HG02938 (cell line): ENCODE data around the gene MTHFD2.
A peak's percentile ranks its signal among the peaks of the same experiment; 100 is the strongest.
"Not testable (repeated sequence)": the region's sequence is repeated elsewhere in the genome, so short reads cannot be mapped to it uniquely, and the experiment has no call there.

Experiments used
- ATAC-seq: cut with Tn5 transposase; IDR thresholded peaks from one replicate; pipeline ENCODE4 v1.9.1; 2021; ENCODE audit warnings: mild to moderate bottlenecking, moderate library complexity; ENCODE audit not compliant: unreplicated experiment

The MTHFD2 gene

DNA sequence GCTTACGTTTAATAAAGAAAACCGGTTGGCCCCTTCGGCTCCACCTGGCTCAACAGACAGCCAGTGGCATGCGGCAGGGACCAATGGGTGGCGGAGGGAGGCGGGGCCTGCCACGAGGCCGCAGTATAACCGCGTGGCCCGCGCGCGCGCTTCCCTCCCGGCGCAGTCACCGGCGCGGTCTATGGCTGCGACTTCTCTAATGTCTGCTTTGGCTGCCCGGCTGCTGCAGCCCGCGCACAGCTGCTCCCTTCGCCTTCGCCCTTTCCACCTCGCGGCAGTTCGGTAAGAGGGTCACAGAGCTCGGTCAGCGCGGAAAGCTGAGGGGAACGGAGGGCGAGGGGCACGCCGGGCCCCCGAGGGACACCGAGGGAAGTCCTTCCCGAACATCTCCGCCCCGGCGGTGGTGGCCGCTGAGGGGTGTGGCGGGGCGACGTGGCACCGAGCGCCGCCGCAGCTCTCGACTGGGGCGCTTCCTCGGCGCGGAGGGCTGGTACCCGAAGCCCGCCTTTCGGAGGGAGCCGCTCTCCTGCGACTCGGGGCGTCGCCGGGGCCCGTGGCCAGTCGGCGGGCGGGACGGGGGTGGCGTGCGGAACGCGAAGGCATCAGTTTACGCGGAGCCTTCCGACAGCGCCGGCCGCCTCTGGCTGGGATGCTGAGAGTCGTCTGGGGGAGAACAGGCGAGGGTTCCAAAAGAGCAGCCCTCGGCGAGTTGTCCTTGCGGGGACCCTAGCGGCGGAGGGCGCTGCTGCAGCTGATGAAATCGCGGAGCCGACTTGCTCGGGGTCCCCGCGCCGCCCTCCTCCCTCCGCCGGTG is at the start of gene MTHFD2:
MTHFD2 (plus strand) TSS at position 155 of the 814 bp plus-strand sequence; CDS start at position 182, 27 bp downstream.
- peak; percentile 83 for ATAC-seq

DNA sequence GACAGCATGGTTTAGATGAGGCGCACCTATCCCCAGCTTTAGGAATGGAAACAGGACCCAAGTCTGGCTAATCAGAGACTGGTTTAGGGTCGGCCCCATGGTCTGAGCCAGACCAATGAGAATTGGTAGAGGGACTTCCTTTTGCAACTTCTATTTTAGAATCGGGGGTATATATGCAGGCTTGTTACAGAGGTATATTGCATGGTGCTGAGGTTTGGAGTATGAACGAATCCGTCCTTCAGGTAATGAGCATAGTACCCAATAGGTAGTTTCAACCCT is 49.2 kb upstream of the MTHFD2 start:
- no peak for ATAC-seq

DNA sequence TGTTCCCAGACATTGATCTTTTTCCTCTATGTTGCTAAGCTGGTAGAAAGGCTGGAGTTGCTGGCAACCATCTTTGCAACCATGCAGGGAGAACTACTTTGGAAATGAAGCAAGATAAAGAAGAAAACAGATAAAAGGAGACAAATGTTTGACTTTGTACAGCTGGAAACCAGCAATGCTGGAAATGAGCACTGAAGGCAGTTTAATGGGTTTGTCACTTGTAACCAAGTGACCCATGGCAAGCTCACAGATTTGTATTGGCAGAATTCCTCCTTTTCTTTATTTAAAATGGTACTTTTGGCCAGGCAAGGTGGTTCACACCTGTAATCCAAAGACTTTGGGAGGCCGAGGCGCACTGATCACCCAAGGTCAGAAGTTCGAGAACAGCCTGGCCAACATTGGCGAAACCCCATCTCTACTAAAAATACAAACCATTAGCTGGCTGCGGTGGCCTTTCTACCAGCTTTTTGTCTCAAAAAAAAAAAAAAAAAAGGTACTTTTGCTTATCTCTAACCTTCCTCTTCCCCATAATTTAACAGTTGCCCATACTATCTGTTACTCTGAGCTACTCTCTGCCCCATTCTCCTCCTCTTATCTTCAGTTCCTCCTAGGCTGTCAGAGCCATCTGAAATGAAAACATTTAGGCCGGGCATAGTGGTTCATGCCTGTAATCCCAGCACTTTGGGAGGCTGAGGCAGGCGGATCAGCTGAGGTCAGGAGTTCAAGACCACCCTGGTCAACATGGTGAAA is 48.7 kb upstream of the MTHFD2 start:
- ATAC-seq, result no peak

DNA sequence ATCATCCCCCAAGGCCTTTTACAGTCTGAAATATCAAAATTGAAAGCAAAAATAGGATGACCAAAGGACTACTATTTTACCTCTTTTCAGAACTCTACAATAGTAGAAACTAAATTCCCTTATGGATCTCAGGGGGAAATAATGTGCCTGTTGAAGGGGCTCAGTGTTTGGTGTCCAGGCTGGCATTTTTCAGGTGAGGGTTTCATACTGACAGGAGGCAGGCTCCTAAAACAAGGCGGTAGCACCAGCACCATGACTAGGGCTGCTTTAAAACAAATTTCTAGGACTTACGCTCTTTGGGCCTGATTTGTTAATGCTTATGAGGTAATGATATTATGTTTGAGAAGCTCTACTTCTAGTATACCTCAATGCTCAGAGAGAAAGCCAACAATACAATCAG is 45.5 kb upstream of the MTHFD2 start:
- no peak for ATAC-seq

DNA sequence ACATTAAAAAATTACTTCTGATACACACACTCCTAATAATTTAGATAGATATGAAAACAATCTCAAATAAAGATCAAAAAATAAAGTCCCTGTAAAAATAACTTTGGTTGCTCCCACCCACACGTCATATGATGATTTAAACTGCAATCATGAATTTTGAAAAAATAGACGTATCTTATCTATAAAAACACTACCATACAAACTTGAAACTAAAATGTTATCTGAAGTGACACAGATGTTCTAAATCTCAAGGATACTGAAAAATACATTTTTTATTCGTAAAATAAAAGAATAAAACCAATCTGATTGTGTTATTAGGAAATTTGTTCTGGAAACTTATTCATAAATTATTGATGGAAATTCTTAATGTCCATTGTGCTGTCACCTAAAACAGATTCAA is 42.6 kb upstream of the MTHFD2 start:
- ATAC-seq, result no peak

DNA sequence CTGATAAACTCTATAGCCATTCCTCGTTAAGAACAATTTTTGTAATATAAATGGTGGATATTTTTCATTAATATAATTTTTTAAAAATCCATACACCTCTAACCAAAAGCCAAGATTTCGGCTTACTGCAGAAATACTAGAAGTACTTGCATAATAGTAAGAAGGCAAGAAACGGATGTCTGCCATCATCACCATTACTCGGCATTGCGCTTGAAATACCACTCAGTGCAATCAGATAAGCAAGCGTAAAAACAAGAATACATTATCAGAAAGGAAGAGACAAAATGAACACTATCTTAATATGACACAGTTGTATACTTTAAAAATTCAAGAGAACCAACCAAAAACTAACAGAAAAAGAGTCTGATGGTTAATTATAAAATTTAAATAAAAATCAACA is 35.5 kb upstream of the MTHFD2 start:
- no peak for ATAC-seq

DNA sequence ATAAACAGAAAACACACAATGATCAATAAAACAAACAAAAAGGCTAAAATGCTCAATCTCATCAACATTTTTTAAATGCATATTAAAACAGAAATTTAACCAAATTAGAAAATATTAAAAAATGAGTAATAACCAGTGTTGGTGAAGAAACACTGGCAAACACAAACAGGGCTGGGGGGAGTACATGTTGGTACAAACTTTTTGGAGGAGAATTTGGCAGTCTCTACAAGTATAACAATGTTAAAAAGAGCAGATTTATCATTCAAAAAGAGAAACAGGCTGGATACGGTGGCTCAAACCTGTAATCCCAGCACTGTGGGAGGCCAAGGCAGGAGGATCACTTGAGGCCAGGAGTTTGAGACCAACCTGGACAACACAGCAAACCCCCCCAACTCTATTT is 33.7 kb upstream of the MTHFD2 start:
- no peak for ATAC-seq

DNA sequence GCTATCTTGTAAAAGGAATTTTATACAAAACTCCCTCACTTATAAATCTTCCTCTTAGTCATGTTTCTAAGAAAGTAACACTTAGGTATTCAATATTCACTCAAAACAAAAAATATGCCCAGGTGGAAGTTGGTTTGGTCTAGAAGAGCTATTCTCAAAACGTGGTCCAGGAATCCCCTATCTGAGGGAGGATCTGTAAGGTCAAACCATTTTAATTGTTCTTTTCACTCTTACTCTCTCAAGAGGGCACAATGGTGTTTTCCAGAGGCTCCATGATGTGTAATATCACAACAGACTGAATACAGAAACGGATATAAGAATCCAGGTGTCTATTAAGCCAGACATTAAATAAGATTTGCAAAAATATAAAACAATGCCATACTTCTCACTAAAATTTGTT is 29.7 kb upstream of the MTHFD2 start:
- ATAC-seq, result no peak

DNA sequence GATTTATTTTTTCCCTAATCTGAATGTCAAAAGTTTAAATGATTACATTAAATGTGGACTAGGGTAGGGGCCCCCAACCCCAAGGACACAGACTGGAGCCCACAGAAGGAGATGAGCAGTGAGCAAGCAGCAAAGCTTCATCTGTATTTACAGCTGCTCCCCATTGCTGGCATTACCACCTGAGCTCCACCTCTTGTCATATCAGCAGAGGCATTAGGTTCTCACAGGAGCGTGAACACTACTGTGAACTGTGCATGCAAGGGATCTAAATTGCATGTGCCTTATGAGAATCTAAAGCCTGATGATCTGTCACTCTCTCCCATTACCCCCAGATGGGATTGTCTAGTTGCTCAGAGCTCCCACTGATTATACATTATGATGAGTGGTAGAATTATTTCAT is 23.5 kb upstream of the MTHFD2 start:
- ATAC-seq, result no peak

DNA sequence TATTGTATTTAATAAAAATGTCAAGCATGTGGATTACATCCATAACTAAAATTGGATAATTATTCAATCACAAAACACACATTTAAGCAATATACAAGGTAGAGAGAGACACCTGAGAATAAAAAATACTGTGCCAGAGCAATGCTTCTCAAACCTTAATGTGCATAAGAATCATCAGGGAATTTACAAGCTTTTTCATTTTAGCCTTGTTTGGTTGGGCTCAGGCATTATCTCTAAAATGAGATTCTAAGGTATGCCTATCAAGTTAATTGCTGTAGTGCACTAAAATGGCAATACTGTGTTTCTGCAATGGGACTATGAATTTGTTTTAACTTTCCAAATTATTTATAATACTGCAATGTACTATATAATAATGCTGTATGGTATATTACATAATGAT is 20.7 kb upstream of the MTHFD2 start:
- no peak for ATAC-seq

DNA sequence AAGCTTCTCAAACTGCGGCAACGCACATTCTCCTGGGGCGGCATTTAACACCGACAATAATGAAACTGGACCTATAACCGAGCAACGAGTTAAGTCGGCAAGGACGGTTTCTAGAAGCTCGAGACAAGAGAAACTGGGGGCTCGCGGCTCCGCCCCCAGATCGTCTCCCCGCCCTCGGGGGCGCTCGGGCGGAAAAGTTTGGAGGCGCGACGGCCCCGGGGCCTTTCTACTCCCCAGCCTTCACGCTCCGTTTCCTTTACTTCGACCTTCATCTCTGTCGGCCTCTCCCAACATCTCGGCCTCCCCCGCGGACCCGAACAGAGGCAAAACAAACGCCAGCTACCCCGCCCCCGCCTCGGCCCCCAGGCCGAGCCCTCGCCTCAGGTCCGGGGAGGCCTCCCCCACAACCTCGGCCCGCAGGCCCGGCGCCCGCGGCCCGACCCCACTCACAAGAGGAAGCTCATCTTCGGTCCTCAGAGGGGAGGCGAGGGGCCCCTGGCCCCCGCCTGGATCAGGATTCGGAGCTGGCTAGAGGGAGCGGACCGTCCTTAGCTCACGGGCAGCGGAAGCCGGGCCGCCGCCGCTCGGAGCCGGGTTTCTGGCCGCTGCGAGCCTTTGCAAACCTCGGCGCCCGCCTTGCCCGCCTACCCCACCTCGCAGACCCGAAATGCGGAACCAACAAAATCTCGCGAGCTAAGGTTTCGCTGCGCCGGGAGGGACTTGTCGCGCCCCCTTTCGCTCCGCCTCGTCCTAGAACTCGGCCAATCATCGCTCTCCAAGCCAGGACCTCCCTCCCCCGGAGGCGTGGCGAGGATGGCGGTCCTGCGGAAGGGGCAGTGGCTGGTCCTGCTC is 20.0 kb upstream of the MTHFD2 start, which contains the start of gene MOB1A:
MOB1A (minus strand) TSS at position 669 of the 852 bp plus-strand sequence; CDS start at position 464, 205 bp downstream.
- ATAC-seq, result peak; percentile 78

DNA sequence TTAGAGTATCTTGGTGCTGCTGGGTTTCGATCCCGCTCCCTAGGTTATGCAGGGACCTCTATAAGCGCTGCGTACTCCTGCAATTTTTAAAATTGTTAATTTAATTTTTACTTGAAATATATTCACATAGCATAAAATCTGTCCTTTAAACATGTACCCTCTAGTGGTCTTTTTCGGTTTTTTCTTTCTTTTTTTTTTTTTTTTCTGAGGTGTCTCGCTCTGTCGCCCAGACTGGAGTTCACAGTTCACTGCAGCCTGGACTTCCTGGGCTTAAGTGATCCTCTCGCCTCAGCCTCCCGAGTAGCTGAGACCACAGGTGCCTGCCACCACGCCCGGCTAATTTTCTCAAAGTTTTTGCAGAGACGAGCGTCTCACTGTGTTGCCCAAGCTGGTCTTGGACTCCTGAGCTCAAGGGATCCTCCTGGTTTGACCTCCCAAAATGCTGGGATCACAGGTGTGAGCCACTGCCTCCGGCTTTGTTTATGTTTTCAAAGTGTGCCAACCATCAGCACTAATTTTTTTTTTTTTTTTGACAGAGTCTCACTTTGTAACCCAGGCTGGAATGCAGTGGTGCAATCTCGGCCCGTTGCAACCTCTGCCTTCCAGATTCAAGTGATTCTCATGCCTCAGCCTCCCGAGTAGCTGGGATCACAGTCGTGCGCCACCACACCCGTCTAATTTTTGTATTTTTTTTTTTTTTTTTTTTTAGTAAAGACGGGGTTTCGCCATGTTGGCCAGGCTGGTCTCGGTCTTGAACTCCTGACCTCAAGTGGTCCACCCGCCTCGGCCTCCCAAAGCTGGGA is 19.2 kb upstream of the MTHFD2 start:
- ATAC-seq, result peak; percentile 23

DNA sequence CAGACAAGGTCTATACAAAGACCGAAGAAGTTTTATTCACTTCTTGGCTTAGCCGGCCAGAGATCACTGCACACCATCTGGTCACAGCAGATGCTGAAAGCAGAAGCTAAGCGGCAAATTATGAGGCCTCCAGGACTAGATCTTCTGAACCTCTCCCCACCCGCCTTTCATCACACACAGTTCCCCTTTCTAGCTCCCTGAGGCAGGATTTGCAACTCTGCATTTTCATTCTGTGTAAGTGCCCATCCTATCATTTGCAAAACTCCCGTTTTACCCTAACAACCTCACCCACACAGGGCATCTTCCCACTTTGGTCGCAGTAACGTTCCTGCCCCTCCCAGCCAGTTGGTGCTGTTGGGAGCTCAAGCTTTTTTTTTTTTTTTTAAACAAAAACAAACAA is 16.7 kb upstream of the MTHFD2 start:
- ATAC-seq, result peak; percentile 32

DNA sequence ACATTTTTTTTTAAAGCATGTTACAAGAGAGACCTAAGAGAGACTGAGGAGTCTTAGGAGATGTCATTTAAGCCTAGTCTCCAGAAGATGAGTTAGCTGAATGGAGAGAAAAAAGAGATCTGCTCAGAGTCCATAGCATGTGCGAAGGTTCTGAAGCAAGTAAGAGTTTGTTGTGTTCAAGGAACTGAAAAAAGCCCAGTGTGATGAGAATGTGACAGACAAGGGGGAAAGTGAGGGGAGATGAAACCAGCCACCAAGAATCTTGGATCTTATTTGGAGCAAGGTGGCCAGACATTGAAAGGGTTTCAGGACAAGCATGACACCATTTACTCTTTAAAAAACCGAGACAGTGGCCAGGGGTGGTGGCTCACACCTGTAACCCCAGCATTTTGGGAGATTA is 14.5 kb upstream of the MTHFD2 start:
- no peak for ATAC-seq

DNA sequence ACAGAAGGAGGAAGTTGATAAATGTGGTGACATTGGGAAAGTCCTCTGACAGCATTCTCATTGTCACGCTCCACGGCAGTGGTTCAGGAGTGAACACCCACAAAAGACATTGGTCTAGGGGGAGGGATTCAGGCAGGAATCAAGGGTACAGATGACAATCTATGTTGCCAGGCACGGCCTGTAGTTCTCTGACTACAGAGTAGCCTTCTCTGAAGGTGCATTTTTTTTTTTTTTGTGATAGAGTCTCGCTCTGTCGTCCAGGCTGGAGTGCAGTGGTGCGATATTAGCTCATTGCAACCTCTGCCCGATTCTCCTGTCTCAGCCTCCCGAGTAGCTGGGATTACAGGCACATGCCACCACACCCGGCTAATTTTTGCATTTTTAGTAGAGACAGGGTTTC is 12.4 kb upstream of the MTHFD2 start:
- peak; percentile 51 for ATAC-seq

DNA sequence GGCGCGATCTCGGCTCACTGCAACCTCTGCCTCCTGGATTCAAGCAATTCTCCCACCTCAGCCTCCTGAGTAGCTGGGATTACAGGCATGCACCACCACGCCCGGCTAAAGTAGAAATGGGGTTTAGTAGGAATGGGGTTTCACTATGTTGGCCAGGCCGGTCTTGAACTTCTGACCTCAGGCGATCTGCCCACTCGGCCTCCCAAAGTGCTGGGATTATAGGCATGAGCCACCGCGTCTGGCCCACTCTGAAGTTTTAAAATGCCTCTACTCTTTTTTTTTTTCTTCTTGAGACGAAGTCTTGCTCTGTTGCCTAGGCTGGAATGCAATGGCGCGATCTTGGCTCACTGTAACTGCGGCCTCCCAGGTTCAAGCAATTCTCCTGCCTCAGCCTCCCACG is 11.7 kb upstream of the MTHFD2 start:
- not testable (repeated sequence) for ATAC-seq

DNA sequence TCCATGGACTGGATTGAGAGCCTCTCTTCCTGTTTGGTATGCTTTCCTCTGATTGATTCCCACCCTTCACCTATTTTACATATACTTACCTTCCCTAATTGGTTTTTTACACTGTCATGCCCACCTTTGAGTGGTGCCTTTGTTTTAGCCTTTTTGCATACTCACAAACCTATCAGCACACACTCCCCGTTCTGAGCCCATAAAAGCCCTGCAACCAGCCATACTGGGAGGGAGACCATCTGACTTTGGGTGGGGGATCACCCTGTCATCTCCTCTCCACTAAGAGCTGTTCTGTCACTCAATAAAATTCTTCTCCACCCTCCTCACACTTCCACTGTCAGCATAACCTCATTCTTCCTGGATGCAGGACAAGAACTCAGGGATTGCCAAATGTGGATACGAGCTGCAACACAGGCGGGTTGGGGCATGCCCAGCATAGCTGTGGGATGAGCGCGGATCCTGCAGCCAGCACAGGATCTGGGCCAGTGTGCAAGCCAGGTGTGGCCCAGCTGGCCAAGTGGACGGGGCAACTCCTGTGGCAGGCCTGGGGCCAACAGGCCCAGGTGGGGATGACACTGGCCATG is 10.3 kb upstream of the MTHFD2 start:
- no peak for ATAC-seq

DNA sequence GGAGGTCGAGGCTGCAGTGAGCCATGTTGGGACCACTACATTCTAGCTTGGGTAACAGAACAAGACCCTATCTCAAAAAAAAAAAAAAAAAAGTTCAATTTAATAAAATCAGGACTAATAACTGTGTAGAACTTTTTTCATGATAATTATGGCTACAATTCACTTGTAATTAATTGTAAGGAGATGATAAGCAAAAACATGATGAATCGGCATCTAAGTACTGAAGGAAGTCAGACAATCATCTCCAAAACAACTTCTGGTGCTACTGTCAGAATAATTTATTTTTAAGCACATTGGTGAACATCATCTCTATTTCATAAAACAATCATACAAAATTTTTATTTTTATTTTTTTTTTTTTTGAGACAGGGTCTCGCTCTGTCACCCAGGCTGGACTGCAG is 9.7 kb upstream of the MTHFD2 start:
- ATAC-seq, result no peak

DNA sequence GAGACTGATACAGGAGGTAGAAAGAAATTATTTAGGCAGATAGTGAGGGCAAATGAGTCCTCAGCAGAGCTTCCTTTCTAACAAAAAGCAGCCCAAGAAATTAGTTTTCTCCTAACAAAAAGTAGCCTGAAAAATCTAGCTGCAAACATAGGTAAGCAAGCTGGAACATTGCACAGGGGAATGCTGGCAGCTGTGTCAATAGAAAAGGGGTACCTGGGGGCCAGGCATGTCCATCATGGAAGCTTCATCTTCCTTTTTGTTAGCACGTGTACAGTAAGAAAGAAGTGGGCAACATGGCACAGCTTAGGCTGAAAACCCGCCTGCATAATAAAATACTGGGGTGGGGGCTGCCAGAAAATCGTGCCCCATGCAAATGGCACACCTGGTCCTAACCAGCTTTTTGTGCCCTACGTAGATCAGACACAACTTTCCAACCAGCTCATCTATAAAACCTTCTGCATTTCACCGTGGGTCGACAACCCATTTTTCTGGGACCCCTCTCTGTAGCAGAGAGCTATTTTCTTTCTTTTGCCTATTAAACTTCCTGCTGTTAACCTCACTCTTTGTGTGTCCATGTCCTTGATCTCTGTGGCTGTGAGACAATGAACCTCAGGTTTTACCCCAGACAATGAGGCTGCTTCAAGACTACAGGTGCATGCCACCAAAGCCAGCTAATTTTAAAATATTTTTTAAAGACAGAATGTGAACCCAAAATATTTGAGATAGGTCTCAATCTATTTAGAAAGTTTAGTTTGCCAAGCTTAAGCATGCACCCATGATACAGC is 6.6 kb upstream of the MTHFD2 start:
- ATAC-seq, result no peak

DNA sequence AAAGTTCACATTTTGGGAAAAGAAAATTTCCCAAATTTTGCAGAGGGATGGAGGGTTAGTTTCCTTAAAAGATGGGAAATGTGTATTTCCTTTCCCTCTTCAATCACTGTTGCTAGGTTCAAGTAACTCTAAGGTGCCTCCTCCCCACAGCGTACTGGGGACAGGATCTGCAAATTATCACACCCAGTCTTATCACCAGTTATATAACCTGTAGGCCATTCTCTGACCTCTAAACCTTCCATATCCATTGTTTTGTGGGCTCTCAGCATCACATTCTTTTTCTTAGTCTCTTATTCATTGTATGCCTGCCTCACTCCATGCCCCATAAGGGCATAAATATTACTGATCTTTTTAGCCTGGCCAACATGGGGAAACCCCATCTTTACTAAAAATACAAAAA is 3.6 kb upstream of the MTHFD2 start:
- no peak for ATAC-seq
